ENCODE data around the gene RPS6KA5. TPM values are rescaled to one million over a fixed set of nuclear protein-coding genes. Genes with fewer than 3 reads are reported as not detected.
"Not testable (repeated sequence)": the region's sequence is repeated elsewhere in the genome, so short reads cannot be mapped to it uniquely, and the experiment has no call there.

The RPS6KA5 gene
- total and polyA plus RNA-seq, 5 experiments from 2014 or later: 12.3 to 23.2 (median 14.5) TPM

GRCh38 chr14:90995785-90996184 is 64.7 kb downstream of the RPS6KA5 start:
- H3K4me1 Mint-ChIP-seq: peaks cover 0 to 22% (median 2%) of the 10 kb centered on the region in 4 donors
- no peaks in the 10 kb centered on the region for H3K9me3 Mint-ChIP-seq
- ATAC-seq: no peak
- no peaks in the 10 kb centered on the region for H3K27me3 Mint-ChIP-seq
- no peak for DNase-seq
- H3K36me3 Mint-ChIP-seq: peaks cover 0 to 61% (median 33%) of the 10 kb centered on the region in 3 donors
- POLR2A ChIA-PET: interaction anchor here (0.6 kb wide), 1 partner anchor 27 kb away, joined by 3 read pairs; no protein-coding TSS in a partner anchor
- H3K27ac Mint-ChIP-seq: peak overlapping the region in 1 of 10 donors; percentile 40
- H3K4me3 Mint-ChIP-seq: no peak overlapping the region

GRCh38 chr14:90993792-90994191 is 66.6 kb downstream of the RPS6KA5 start:
- Mint-ChIP-seq H3K27ac (peak overlapping the region in 1 of 10 donors; percentile 24), H3K4me1 (peaks cover 0 to 22% (median 2%) of the 10 kb centered on the region in 4 donors), H3K27me3 (no peaks in the 10 kb centered on the region), H3K4me3 (no peak overlapping the region), H3K36me3 (peaks cover 0 to 54% (median 23%) of the 10 kb centered on the region in 3 donors), H3K9me3 (no peaks in the 10 kb centered on the region)
- ATAC-seq (peak in 1 of 2 donors; percentile 44), DNase-seq (no peak)
- POLR2A ChIA-PET: no interaction called here

DNA sequence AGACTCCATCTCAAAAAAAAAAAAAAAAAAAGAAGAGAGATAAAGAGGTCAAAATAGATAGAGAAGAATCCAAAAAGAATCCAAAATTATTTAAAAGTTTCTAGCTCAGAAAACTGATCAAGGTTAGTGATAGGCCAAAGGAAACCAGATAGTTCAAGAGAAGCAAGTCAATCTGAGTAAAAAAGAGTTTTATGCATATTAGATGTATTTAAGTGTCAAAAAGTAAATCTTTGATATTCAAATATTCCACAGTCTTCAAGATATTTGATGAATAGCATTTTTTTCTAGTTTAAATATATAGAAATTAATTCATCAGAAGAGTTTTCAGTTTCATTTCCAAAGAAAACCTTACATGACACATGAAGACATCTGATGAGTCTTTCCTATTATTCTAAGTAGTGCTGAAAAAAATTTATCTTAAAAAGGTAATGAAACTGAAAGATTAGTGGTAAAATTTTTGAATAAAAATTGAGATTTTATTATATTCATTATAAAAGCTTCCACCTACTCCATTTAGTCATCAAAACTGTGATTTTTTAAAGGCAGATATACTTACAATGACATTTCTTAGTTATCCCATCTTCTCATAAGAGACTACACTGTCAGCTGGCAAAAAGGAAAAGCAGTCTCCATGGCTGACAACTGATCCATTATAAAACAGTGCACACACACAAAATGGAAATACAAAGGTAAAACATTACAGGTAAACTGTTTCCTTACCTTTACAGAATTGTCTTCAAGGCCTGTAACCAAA is 68.6 kb downstream of the RPS6KA5 start:
- DNase-seq (no peak), ATAC-seq (no peak)
- H3K4me3 Mint-ChIP-seq: no peak overlapping the region
- peaks cover 0 to 48% (median 26%) of the 10 kb centered on the region in 3 donors for H3K36me3 Mint-ChIP-seq
- no peaks in the 10 kb centered on the region for H3K9me3 Mint-ChIP-seq
- peaks cover 1 to 16% (median 3%) of the 10 kb centered on the region in 4 donors for H3K4me1 Mint-ChIP-seq
- POLR2A ChIA-PET: no interaction called here
- H3K27ac Mint-ChIP-seq: peak overlapping the region in 1 of 10 donors; percentile 0
- H3K27me3 Mint-ChIP-seq: no peaks in the 10 kb centered on the region

DNA sequence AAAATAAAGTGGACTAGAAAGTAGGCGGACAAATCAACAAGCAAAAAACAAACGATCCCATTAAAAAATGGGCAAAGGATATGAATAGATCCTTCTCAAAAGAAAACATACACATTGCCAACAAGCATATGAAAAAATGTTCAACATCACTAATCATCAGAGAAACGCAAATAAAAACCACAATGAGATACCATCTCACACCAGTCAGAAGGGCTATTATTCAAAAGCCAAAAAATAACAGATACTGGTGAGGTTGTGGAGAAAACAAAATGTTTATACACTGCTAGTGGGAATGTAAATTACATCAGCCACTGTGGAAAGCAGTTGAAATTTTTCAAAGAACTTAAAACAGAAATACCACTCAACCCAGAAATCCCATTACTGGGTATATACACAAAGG is 70.3 kb downstream of the RPS6KA5 start:
- H3K36me3 Mint-ChIP-seq: peaks cover 0 to 44% (median 24%) of the 10 kb centered on the region in 3 donors
- POLR2A ChIA-PET: no interaction called here
- DNase-seq: no peak
- no peak for ATAC-seq
- H3K9me3 Mint-ChIP-seq: no peaks in the 10 kb centered on the region
- H3K4me3 Mint-ChIP-seq: no peak overlapping the region
- no peak overlapping the region for H3K27ac Mint-ChIP-seq
- H3K27me3 Mint-ChIP-seq: no peaks in the 10 kb centered on the region
- peaks cover 4 to 21% (median 6%) of the 10 kb centered on the region in 4 donors for H3K4me1 Mint-ChIP-seq

GRCh38 chr14:90987140-90987539 is 73.3 kb downstream of the RPS6KA5 start:
- Mint-ChIP-seq H3K4me3 (no peak overlapping the region), H3K27ac (no peak overlapping the region), H3K27me3 (no peaks in the 10 kb centered on the region), H3K9me3 (no peaks in the 10 kb centered on the region), H3K4me1 (peaks cover 6 to 14% (median 8%) of the 10 kb centered on the region in 4 donors), H3K36me3 (peaks cover 0 to 40% (median 9%) of the 10 kb centered on the region in 3 donors)
- no peak for DNase-seq
- ATAC-seq: no peak
- POLR2A ChIA-PET: interaction anchor here (0.6 to 0.7 kb wide), 2 partner anchors 54 to 175 kb away, joined by 3 read pairs; no protein-coding TSS in a partner anchor

DNA sequence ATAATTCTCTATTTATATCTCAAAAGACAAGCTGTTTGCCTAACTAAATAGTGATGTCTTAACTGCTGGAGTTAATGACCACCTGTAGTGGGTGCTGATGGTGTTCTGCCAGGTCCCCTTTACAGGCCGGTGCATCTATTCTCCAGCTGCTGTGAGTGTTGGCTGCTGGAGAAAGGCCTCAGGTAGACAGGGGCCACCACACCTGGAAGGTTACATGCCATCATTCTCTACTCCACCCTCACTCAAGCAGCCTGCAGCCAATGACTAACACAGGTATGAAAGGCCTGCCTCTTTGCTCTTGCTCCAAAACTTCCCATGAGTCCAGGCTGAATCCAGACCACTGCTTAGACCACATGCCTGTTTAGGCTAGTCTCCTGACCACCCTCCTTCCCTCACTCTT is 73.9 kb downstream of the RPS6KA5 start:
- H3K36me3 Mint-ChIP-seq: peaks cover 0 to 38% (median 9%) of the 10 kb centered on the region in 3 donors
- no peaks in the 10 kb centered on the region for H3K9me3 Mint-ChIP-seq
- POLR2A ChIA-PET: no interaction called here
- peak overlapping the region in 1 of 10 donors; percentile 57 for H3K27ac Mint-ChIP-seq
- peaks cover 6 to 12% (median 7%) of the 10 kb centered on the region in 4 donors for H3K4me1 Mint-ChIP-seq
- DNase-seq (no peak), ATAC-seq (no peak)
- H3K27me3 Mint-ChIP-seq: no peaks in the 10 kb centered on the region
- H3K4me3 Mint-ChIP-seq: no peak overlapping the region

GRCh38 chr14:90985601-90986242 is 74.7 kb downstream of the RPS6KA5 start:
- ATAC-seq (no peak), DNase-seq (no peak)
- Mint-ChIP-seq H3K27ac (no peak overlapping the region), H3K4me1 (peaks cover 6 to 10% (median 6%) of the 10 kb centered on the region in 4 donors), H3K9me3 (no peaks in the 10 kb centered on the region), H3K4me3 (no peak overlapping the region), H3K36me3 (peaks cover 0 to 30% (median 4%) of the 10 kb centered on the region in 3 donors), H3K27me3 (no peaks in the 10 kb centered on the region)
- POLR2A ChIA-PET: no interaction called here

DNA sequence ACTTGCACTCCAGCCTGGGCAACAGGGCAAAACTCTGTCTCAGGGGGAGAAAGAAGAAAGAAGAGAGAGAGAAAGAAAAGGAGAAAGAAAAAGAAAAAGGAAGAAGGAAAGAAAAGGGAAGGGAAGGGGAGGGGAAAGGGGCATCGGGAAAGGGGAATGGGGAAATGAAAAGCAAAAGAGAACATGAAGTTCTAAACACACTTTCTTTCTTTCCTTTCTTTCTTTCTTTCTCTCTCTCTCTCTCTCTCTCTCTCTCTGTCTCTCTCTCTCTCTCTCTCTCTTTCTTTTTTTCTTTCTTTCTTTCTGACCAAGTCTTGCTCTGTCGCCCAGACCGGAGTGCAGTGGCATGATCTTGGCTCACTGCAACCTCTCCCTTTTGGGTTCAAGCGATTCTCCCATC is 76.9 kb downstream of the RPS6KA5 start:
- Mint-ChIP-seq H3K27ac (peak overlapping the region in 1 of 10 donors; percentile 85), H3K4me3 (no peak overlapping the region), H3K9me3 (no peaks in the 10 kb centered on the region), H3K36me3 (peaks cover 0 to 22% (median 4%) of the 10 kb centered on the region in 3 donors), H3K27me3 (no peaks in the 10 kb centered on the region), H3K4me1 (peaks cover 6 to 10% (median 6%) of the 10 kb centered on the region in 4 donors)
- ATAC-seq: no peak
- DNase-seq: no peak
- POLR2A ChIA-PET: no interaction called here

DNA sequence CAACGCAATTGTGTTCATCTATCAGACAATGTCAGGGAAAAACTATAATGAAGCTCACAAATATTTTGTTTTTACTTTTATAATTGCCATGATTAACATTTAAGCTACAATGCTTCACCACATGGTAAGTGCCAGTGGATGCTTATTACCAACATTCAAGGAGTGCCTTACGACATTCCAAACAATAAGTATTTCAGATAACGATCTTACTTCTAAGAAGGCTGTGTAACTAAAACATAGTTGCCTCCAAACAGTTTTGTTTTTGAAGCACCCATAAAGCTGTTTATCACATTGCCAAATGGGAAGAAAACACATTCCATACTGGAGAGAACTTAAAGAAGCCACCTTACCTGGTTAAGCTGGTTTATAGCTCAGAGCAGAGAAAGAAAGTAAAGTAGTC is 78.8 kb downstream of the RPS6KA5 start:
- no peaks in the 10 kb centered on the region for H3K9me3 Mint-ChIP-seq
- POLR2A ChIA-PET: interaction anchor here (0.7 kb wide), 1 partner anchor 288 kb away, joined by 3 read pairs; no protein-coding TSS in a partner anchor
- ATAC-seq (no peak), DNase-seq (no peak)
- no peaks in the 10 kb centered on the region for H3K27me3 Mint-ChIP-seq
- H3K4me1 Mint-ChIP-seq: peaks cover 2 to 8% (median 4%) of the 10 kb centered on the region in 4 donors
- H3K27ac Mint-ChIP-seq: no peak overlapping the region
- H3K4me3 Mint-ChIP-seq: no peak overlapping the region
- H3K36me3 Mint-ChIP-seq: peaks cover 0 to 30% (median 8%) of the 10 kb centered on the region in 3 donors

GRCh38 chr14:90980636-90981035 is 79.8 kb downstream of the RPS6KA5 start:
- H3K4me3 Mint-ChIP-seq, H3K4me1 Mint-ChIP-seq, H3K27ac Mint-ChIP-seq, DNase-seq, POLR2A ChIA-PET, ATAC-seq, H3K9me3 Mint-ChIP-seq, H3K27me3 Mint-ChIP-seq: not testable (repeated sequence)
- peaks cover 0 to 37% (median 8%) of the 10 kb centered on the region in 3 donors for H3K36me3 Mint-ChIP-seq

GRCh38 chr14:90979515-90979914 is 80.9 kb downstream of the RPS6KA5 start:
- no peak for DNase-seq
- H3K9me3 Mint-ChIP-seq: no peaks in the 10 kb centered on the region
- POLR2A ChIA-PET: no interaction called here
- H3K36me3 Mint-ChIP-seq: peaks cover 0 to 45% (median 12%) of the 10 kb centered on the region in 3 donors
- ATAC-seq: no peak
- no peak overlapping the region for H3K4me3 Mint-ChIP-seq
- H3K27ac Mint-ChIP-seq: no peak overlapping the region
- H3K4me1 Mint-ChIP-seq: peaks cover 0 to 4% (median 2%) of the 10 kb centered on the region in 4 donors
- H3K27me3 Mint-ChIP-seq: no peaks in the 10 kb centered on the region

DNA sequence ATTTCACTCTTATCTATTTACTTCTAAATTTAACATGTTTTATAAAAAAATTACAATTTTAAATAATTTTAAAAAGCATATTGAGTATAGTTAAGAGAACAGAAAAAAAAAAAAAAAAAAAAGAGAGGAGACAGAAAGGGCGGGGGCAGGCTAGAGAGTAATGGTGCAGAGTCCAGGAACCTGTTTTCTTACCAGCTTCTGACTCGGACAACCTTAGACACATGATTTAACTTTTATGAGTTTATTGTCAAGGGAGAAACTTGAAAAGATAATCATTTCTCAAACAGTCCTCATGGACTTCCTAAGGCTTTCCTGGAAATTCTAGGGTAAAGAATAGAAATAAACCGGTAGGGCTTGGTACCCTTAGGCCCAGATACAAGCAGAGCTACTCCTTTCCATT is 84.3 kb downstream of the RPS6KA5 start:
- Mint-ChIP-seq H3K4me1 (peaks cover 0 to 6% (median under 1%) of the 10 kb centered on the region in 4 donors), H3K4me3 (no peak overlapping the region), H3K36me3 (peaks cover 0 to 60% (median 22%) of the 10 kb centered on the region in 3 donors), H3K27ac (no peak overlapping the region), H3K9me3 (no peaks in the 10 kb centered on the region), H3K27me3 (no peaks in the 10 kb centered on the region)
- ATAC-seq (no peak), DNase-seq (no peak)
- POLR2A ChIA-PET: no interaction called here

DNA sequence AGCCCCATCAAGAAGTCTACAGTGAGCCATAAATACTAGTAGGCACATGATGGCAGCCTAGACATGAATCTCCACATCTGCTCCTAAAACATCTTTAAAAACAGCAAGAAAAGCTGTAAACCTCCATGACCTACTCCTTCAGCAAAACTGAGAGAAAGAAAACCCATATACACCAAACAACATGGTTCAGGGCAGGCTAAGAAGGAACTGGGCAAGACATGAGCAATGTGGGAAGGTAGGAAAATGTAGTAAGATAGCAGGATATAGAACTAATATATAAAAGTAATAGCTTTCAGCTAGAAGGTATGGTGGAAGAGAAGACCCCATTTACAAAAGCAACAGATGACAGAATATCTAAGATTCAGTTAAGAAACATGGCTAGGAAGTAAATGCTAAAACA is 88.8 kb downstream of the RPS6KA5 start:
- ATAC-seq (no peak), DNase-seq (no peak)
- Mint-ChIP-seq H3K4me3 (no peak overlapping the region), H3K36me3 (peaks cover 0 to 44% (median 27%) of the 10 kb centered on the region in 3 donors), H3K27me3 (no peaks in the 10 kb centered on the region), H3K9me3 (no peaks in the 10 kb centered on the region), H3K27ac (no peak overlapping the region), H3K4me1 (peaks cover 7 to 12% (median 10%) of the 10 kb centered on the region in 4 donors)
- POLR2A ChIA-PET: no interaction called here
